IgD-negative memory B cell (primary cell): Measurements from ENCODE around the gene DDX54. TPM values are rescaled to one million over a fixed set of nuclear protein-coding genes. Genes with fewer than 3 reads are reported as not detected.

Source experiments
- H3K27ac Mint-ChIP-seq, 3 donors: one replicate each; pipeline ENCODE4 v1.8.0; 2020 to 2022; ENCODE audit warnings: mild to moderate bottlenecking in 3 of 3, mixed read lengths in 3 of 3, moderate library complexity in 1 of 3
- H3K27me3 Mint-ChIP-seq: one replicate; pipeline ENCODE4 v1.8.0; 2021; ENCODE audit warnings: mixed read lengths
- H3K36me3 Mint-ChIP-seq: one replicate; pipeline ENCODE4 v1.8.0; 2020; ENCODE audit warnings: mild to moderate bottlenecking, mixed read lengths
- H3K4me1 Mint-ChIP-seq, 3 donors: one replicate each; pipeline ENCODE4 v1.8.0; 2020 to 2022; ENCODE audit warnings: mixed read lengths in 3 of 3, mild to moderate bottlenecking in 1 of 3
- H3K4me3 Mint-ChIP-seq, 4 donors: one replicate each; pipeline ENCODE4 v1.8.0; 2020 to 2022; ENCODE audit warnings: mild to moderate bottlenecking in 4 of 4, mixed read lengths in 4 of 4, moderate library complexity in 3 of 4
- H3K9me3 Mint-ChIP-seq, 3 donors: one replicate each; pipeline ENCODE4 v1.8.0; 2020 to 2021; ENCODE audit warnings: mixed read lengths in 3 of 3, mild to moderate bottlenecking in 1 of 3
- polyA plus RNA-seq: library from polyadenylated mRNA; unstranded; fragments of 300-500 nt; fragmentation: Illumina TruSeq; gene quantifications from one replicate; pipeline ENCODE4 v1.2.3, GENCODE V29; 2021

Gene DDX54
- polyA plus RNA-seq, 1 donor from 2014 or later: 34.2 TPM

DNA sequence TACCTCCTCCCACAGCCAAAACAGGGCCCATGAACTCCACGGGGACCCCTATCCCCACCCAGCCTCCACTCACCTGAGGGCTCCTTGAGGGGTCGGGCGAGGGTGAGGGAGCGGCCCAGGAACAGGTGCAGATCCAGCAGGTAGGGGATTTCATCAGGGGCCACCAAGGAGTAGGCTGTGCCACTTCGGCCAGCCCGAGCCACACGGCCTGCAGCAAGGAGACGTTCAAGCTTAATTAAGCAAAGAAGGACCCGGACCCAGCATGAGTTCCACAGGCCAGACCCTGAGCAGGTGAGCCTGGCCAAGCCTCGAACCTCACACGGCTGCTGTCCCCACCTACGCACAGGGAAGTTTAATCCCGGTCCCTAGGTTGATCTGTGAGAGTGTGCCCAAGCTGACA is 15.6 kb downstream of the DDX54 start:
- Mint-ChIP-seq H3K4me1 (peaks cover 0 to 12% (median 9%) of the 10 kb centered on the region in 3 donors), H3K4me3 (no peak overlapping the region), H3K27me3 (no peaks in the 10 kb centered on the region), H3K27ac (no peak overlapping the region), H3K36me3 (peaks cover 4% of the 10 kb centered on the region), H3K9me3 (no peaks in the 10 kb centered on the region)

DNA sequence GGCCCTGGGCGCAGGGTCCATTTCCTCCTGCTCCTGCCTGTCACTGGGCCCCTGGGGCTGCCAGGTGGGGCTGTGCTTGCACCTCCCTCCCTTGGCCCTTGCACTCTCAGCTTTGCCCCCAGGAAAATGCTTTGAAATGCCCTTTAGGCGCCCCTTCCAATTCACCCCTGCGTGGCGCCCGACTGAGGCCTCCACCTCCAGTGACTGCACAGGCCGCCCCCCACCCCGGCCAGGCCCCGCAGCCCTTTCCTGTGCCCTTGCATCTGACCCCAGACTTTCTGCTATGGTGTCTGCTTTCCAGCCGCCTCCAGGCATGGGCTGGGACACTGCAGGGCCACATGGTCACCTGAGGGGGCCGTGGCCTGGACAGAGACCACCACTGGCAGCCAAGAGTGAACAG is 17.4 kb downstream of the DDX54 start:
- Mint-ChIP-seq H3K27me3 (no peaks in the 10 kb centered on the region), H3K4me1 (peaks cover 0 to 9% (median 3%) of the 10 kb centered on the region in 3 donors), H3K27ac (no peak overlapping the region), H3K9me3 (no peaks in the 10 kb centered on the region), H3K4me3 (no peak overlapping the region), H3K36me3 (peaks cover 1% of the 10 kb centered on the region)

GRCh38 chr12:113165521-113166450 is 19.5 kb downstream of the DDX54 start:
- no peaks in the 10 kb centered on the region for H3K9me3 Mint-ChIP-seq
- no peak overlapping the region for H3K4me3 Mint-ChIP-seq
- H3K27me3 Mint-ChIP-seq: no peaks in the 10 kb centered on the region
- no peaks in the 10 kb centered on the region for H3K4me1 Mint-ChIP-seq
- peaks cover 1% of the 10 kb centered on the region for H3K36me3 Mint-ChIP-seq
- no peak overlapping the region for H3K27ac Mint-ChIP-seq

GRCh38 chr12:113164014-113164413 is 21.3 kb downstream of the DDX54 start:
- Mint-ChIP-seq H3K27ac (no peak overlapping the region), H3K4me3 (no peak overlapping the region), H3K4me1 (no peaks in the 10 kb centered on the region), H3K27me3 (no peaks in the 10 kb centered on the region), H3K36me3 (peaks cover 1% of the 10 kb centered on the region), H3K9me3 (no peaks in the 10 kb centered on the region)

GRCh38 chr12:113163030-113163360 is 22.3 kb downstream of the DDX54 start:
- no peak overlapping the region for H3K27ac Mint-ChIP-seq
- H3K4me3 Mint-ChIP-seq: no peak overlapping the region
- H3K27me3 Mint-ChIP-seq: no peaks in the 10 kb centered on the region
- peaks cover 1% of the 10 kb centered on the region for H3K36me3 Mint-ChIP-seq
- H3K4me1 Mint-ChIP-seq: no peaks in the 10 kb centered on the region
- no peaks in the 10 kb centered on the region for H3K9me3 Mint-ChIP-seq

DNA sequence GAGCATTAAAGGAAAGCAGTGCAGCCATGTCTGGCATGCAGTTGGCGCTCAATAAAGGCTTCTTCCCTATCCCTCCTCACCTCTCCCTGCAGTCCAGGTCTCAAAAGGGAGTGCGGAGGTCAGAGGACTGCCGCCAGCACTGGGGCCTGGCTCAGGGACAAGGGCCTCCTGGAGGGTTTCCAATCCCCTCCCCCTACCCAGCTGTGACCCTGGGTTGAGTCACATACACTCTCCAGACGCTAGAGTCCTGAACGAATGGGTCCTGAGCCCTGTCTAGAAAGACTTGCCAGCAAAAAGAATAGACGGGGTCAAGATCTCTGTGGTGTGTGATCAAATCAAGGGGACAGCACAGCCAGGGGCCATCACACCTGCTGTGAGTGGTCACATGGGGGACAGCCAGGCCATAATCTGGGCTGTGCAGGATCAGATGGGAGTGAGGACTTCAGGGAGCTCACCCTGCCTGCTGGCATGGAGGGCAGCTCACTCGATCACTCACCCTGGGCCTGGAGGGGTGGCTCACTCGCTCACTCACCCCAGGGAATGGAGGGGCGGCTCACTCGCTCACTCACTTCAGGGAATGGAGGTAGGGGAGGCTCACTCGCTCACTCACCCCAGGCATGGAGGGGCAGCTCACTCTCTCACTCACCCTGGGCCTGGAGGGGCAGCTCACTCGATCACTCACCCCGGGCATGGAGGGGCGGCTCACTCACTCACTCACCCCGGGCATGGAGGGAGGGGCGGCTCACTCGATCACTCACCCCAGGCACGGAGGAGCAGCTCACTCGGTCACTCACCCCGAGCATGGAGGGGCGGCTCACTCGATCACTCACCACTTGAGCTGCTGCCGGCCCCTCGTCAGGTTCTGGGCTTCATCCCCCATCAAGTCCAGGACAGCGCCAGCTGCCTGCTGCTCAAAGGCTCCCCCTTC is 22.9 kb downstream of the DDX54 start:
- no peaks in the 10 kb centered on the region for H3K9me3 Mint-ChIP-seq
- no peaks in the 10 kb centered on the region for H3K4me1 Mint-ChIP-seq
- no peak overlapping the region for H3K27ac Mint-ChIP-seq
- peaks cover 1% of the 10 kb centered on the region for H3K36me3 Mint-ChIP-seq
- no peaks in the 10 kb centered on the region for H3K27me3 Mint-ChIP-seq
- no peak overlapping the region for H3K4me3 Mint-ChIP-seq

GRCh38 chr12:113161415-113162016 is 23.8 kb downstream of the DDX54 start:
- Mint-ChIP-seq H3K27ac (peak overlapping the region in 1 of 3 donors; percentile 63), H3K36me3 (peaks cover 3% of the 10 kb centered on the region), H3K9me3 (no peaks in the 10 kb centered on the region), H3K4me3 (no peak overlapping the region), H3K4me1 (peaks cover 0 to 5% (median 0%) of the 10 kb centered on the region in 3 donors), H3K27me3 (no peaks in the 10 kb centered on the region)

GRCh38 chr12:113159937-113160336 is 25.3 kb downstream of the DDX54 start:
- peaks cover 2% of the 10 kb centered on the region for H3K36me3 Mint-ChIP-seq
- H3K4me1 Mint-ChIP-seq: peaks cover 0 to 5% (median 0%) of the 10 kb centered on the region in 3 donors
- peak overlapping the region in 1 of 3 donors; percentile 23 for H3K27ac Mint-ChIP-seq
- no peaks in the 10 kb centered on the region for H3K27me3 Mint-ChIP-seq
- peak overlapping the region in 1 of 4 donors; percentile 33 for H3K4me3 Mint-ChIP-seq
- H3K9me3 Mint-ChIP-seq: no peaks in the 10 kb centered on the region

DNA sequence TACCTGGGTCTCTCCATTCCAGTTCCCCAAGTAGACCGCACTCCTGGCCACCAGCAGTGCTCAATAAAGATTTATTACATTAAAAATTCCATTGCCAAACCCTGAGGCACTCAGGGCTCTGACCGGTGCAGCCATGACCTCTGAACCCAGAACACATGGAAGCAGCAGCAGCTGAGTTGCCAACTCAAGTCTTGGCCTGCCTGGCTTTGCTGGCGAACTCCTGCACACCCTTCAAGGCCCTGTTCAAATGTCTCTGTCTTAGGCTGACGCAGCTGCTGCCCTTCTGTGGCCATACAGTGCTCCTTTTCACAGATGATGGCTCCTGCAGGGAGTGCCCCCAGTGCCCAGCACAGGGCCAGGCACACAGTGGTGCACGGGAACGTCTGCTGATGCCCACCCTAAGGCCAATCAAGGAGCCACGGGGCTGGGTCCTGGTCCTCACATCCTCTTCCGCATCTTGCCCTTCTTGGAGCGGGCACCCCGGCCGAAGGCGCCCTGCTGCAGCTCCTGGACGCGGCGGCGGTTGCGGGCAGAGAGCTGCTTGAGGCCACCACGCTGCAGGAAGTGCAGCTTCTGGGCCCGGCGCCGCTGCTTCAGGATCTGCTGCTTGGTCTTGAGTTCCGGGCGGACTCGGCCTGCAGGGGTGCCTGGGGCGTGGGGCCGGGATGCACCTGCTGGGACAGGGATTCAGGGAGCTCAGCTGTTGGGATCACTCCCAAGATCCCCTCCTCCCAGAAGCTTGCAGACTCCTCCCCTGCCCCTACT is 26.7 kb downstream of the DDX54 start:
- Mint-ChIP-seq H3K9me3 (no peaks in the 10 kb centered on the region), H3K4me1 (peaks cover 4 to 5% (median 5%) of the 10 kb centered on the region in 3 donors), H3K27ac (no peak overlapping the region), H3K36me3 (peaks cover 2% of the 10 kb centered on the region), H3K27me3 (peaks cover 5% of the 10 kb centered on the region), H3K4me3 (no peak overlapping the region)

DNA sequence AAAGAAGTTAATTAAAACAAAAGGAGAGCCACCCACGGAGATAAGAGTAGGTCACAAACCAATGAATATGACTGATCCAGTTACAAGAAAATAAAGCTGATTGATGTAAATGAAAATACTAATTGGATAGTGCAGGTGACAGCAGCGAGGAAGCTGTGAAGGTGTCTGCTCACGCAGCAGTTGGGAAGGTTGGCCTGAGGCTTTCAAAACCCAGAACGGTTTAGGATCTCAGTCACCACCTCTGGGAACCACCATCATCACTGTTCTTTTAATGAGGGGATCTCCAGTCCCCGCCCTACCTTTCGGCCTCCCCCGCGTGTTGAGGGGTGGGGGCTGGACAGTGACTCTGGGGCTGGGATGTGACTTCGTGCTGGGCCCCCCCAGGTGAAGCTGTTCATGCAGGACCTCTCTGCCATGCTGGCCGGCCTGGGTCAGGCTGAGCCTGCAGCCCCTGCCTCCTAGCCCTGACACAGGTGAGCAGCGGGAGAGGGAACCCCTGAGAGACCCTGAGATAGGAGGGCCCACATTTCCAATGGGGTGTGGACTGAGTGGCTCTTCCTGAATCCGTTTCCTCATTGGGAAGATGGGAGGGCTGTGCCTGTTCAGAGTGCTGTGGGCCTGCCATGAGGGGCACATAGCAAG is 27.9 kb downstream of the DDX54 start:
- peaks cover 2% of the 10 kb centered on the region for H3K36me3 Mint-ChIP-seq
- peaks cover 8% of the 10 kb centered on the region for H3K27me3 Mint-ChIP-seq
- H3K27ac Mint-ChIP-seq: peak overlapping the region in 1 of 3 donors; percentile 64
- peaks cover 5 to 7% (median 6%) of the 10 kb centered on the region in 3 donors for H3K4me1 Mint-ChIP-seq
- no peaks in the 10 kb centered on the region for H3K9me3 Mint-ChIP-seq
- H3K4me3 Mint-ChIP-seq: no peak overlapping the region

- peak overlapping the region in 2 of 4 donors; percentile 17 to 22 for H3K4me3 Mint-ChIP-seq
- H3K9me3 Mint-ChIP-seq: no peaks in the 10 kb centered on the region
Observed at GRCh38 chr12:113155646-113156045, 29.6 kb downstream of the DDX54 start.

DNA sequence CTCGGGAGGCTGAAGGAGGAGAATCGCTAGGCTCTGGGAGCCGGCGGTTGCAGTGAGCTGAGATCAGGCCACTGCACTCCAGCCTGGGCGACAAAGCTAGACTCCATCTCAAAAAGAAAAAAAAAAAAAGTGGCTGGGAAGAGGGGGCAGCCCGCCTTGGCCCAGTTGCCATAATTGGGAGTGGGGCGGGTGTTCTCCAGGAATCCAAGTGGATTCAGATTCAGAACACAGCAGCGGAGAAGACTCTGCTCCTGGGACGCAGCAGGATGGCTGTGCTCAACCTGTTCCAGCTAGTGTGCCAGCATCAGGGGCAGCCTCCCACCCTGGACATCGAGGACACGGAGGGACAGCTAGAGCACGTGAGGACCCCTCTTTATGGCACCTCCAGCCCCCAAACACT is 30.2 kb downstream of the DDX54 start:
- Mint-ChIP-seq H3K36me3 (peaks cover 2% of the 10 kb centered on the region), H3K4me3 (peak overlapping the region in 2 of 4 donors; percentile 8 to 17), H3K4me1 (peaks cover 5 to 9% (median 6%) of the 10 kb centered on the region in 3 donors), H3K9me3 (no peaks in the 10 kb centered on the region), H3K27me3 (peaks cover 14% of the 10 kb centered on the region), H3K27ac (no peak overlapping the region)

More at GRCh38 chr12:113155646-113156045, 29.6 kb downstream of the DDX54 start:
- H3K27ac Mint-ChIP-seq: no peak overlapping the region
- peaks cover 14% of the 10 kb centered on the region for H3K27me3 Mint-ChIP-seq
- peaks cover 2% of the 10 kb centered on the region for H3K36me3 Mint-ChIP-seq
- H3K4me1 Mint-ChIP-seq: peaks cover 5 to 9% (median 6%) of the 10 kb centered on the region in 3 donors

DNA sequence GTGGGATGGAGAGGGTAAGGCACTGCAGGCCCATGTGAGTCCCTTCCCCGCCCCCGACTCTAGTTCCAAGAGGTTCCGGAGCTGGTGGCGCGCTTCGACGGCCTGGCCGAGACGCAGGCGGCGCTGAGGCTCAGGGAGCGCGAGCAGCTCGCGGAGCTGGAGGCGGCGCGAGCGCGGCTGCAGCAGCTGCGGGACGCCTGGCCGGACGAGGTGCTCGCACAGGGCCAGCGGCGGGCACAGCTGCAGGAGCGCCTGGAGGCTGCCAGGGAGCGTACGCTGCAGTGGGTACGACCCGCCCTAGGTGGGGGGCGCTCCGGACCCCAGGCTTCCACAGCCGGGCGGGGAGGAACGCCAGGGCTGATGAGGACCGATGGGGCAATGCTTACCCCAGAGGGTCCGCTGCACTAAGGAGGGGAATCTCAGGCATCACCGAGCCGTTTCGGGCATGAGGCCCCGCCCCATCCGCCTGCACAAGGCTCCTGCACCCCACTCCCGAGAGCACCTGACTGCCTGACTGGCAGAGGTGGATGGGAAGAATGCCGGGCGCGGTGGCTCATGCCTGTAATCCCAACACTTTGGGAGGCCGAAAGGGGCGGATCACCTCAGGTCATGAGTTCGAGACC is 30.8 kb downstream of the DDX54 start:
- peak overlapping the region in 1 of 3 donors; percentile 57 for H3K27ac Mint-ChIP-seq

More for the DNA sequence above, 30.8 kb downstream of the DDX54 start:
- Mint-ChIP-seq H3K36me3 (peaks cover 2% of the 10 kb centered on the region), H3K27me3 (peaks cover 17% of the 10 kb centered on the region), H3K9me3 (no peaks in the 10 kb centered on the region), H3K4me3 (peak overlapping the region in 3 of 4 donors; percentile 40 to 92 (median 83)), H3K4me1 (peaks cover 5 to 9% (median 6%) of the 10 kb centered on the region in 3 donors)
